Mesodermal cell (in vitro differentiated cells): ENCODE results near the gene PEX5.
"Not testable (repeated sequence)": the region's sequence is repeated elsewhere in the genome, so short reads cannot be mapped to it uniquely, and the experiment has no call there.

ENCODE experiments used
- H3K27ac ChIP-seq: 2 replicates; pipeline ENCODE4 v1.7.0; 2013; ENCODE audit warnings: mild to moderate bottlenecking, low read depth, low read length, moderate library complexity; ENCODE audit not compliant: severe bottlenecking
- H3K36me3 ChIP-seq: 2 replicates; pipeline ENCODE4 v1.7.1; 2013; ENCODE audit warnings: mild to moderate bottlenecking, low read length, moderate library complexity; ENCODE audit not compliant: control insufficient read depth, insufficient read depth
- H3K4me1 ChIP-seq: one replicate; pipeline ENCODE4 v1.7.1; 2013; ENCODE audit warnings: mild to moderate bottlenecking, low read length; ENCODE audit not compliant: insufficient read depth, control insufficient read depth, poor library complexity, severe bottlenecking
- H3K4me3 ChIP-seq: 2 replicates; pipeline ENCODE4 v1.7.0; 2013; ENCODE audit warnings: low read length, control low read depth, mild to moderate bottlenecking; ENCODE audit not compliant: insufficient read depth, poor library complexity, severe bottlenecking; ENCODE audit errors: extremely low read depth
- H3K9me3 ChIP-seq: 2 replicates; pipeline ENCODE4 v1.7.1; 2013; ENCODE audit warnings: mild to moderate bottlenecking, low read length, moderate library complexity; ENCODE audit not compliant: control insufficient read depth
- WGBS, 2 experiments: methylation state at CpG; one replicate each; pipeline ENCODE4 v1.1.5; 2013; ENCODE audit warnings: missing lambda C conversion rate in 2 of 2; ENCODE audit not compliant: insufficient coverage in 2 of 2; 5-methylcytosine and 5-hydroxymethylcytosine counted together

Gene PEX5

GRCh38 chr12:7161327-7161726 lies 28.2 kb upstream of the PEX5 start:
- Histone ChIP-seq H3K36me3 (no peaks in the 10 kb centered on the region), H3K4me3 (no peak overlapping the region), H3K27ac (no peak overlapping the region), H3K4me1 (no peaks in the 10 kb centered on the region), H3K9me3 (peaks cover 10% of the 10 kb centered on the region)
- WGBS, 2 experiments = 100% methylated on average over 3 to 4 of the region's 4 CpGs

- Histone ChIP-seq H3K4me1 (no peaks in the 10 kb centered on the region), H3K27ac (no peak overlapping the region), H3K4me3 (no peak overlapping the region), H3K36me3 (no peaks in the 10 kb centered on the region), H3K9me3 (peaks cover 14% of the 10 kb centered on the region)
- 84 to 94% methylated on average over 2 to 5 of the region's 5 CpGs for WGBS, 2 experiments
Measured at GRCh38 chr12:7161811-7162210, 27.7 kb upstream of the PEX5 start.

GRCh38 chr12:7162691-7163114 lies 26.8 kb upstream of the PEX5 start:
- Histone ChIP-seq H3K4me1 (no peaks in the 10 kb centered on the region), H3K4me3 (no peak overlapping the region), H3K9me3 (peaks cover 22% of the 10 kb centered on the region), H3K27ac (no peak overlapping the region), H3K36me3 (no peaks in the 10 kb centered on the region)
- WGBS, 2 experiments = 29 to 36% methylated on average over 9 to 17 of the region's 19 CpGs

GRCh38 chr12:7169951-7170350 lies 19.5 kb upstream of the PEX5 start:
- no peaks in the 10 kb centered on the region for H3K36me3 ChIP-seq
- no peaks in the 10 kb centered on the region for H3K4me1 ChIP-seq
- no peak overlapping the region for H3K4me3 ChIP-seq
- no peak overlapping the region for H3K27ac ChIP-seq
- peaks cover 59% of the 10 kb centered on the region for H3K9me3 ChIP-seq

GRCh38 chr12:7171854-7172253 lies 17.6 kb upstream of the PEX5 start:
- H3K4me1 ChIP-seq = no peaks in the 10 kb centered on the region
- 69% methylated on average over 1 of the region's 1 CpG; no CpG with 5 or more reads in 1 of the 2 experiments for WGBS, 2 experiments
- no peak overlapping the region for H3K4me3 ChIP-seq
- peaks cover 46% of the 10 kb centered on the region for H3K9me3 ChIP-seq
- H3K36me3 ChIP-seq = no peaks in the 10 kb centered on the region
- H3K27ac ChIP-seq = no peak overlapping the region

GRCh38 chr12:7175493-7175892 lies 14.0 kb upstream of the PEX5 start:
- Histone ChIP-seq H3K36me3 (no peaks in the 10 kb centered on the region), H3K9me3 (peaks cover 11% of the 10 kb centered on the region), H3K27ac (no peak overlapping the region), H3K4me3 (no peak overlapping the region), H3K4me1 (no peaks in the 10 kb centered on the region)

GRCh38 chr12:7176595-7176994 lies 12.9 kb upstream of the PEX5 start:
- H3K4me3 ChIP-seq = no peak overlapping the region
- H3K27ac ChIP-seq = no peak overlapping the region
- no peaks in the 10 kb centered on the region for H3K36me3 ChIP-seq
- H3K9me3 ChIP-seq = peaks cover 3% of the 10 kb centered on the region
- WGBS, 2 experiments = 67 to 83% methylated on average over 1 of the region's 2 CpGs
- H3K4me1 ChIP-seq = no peaks in the 10 kb centered on the region

- no peaks in the 10 kb centered on the region for H3K36me3 ChIP-seq
- H3K4me1 ChIP-seq = no peaks in the 10 kb centered on the region
- H3K27ac ChIP-seq = no peak overlapping the region
- 93% methylated on average over 2 of the region's 2 CpGs; no CpG with 5 or more reads in 1 of the 2 experiments for WGBS, 2 experiments
- no peak overlapping the region for H3K4me3 ChIP-seq
- H3K9me3 ChIP-seq = peaks cover 2% of the 10 kb centered on the region
Measured at GRCh38 chr12:7178481-7178880, 11.0 kb upstream of the PEX5 start.

- no peak overlapping the region for H3K4me3 ChIP-seq
- H3K4me1 ChIP-seq = no peaks in the 10 kb centered on the region
- H3K9me3 ChIP-seq = no peaks in the 10 kb centered on the region
- no peak overlapping the region for H3K27ac ChIP-seq
- WGBS, 2 experiments = 78 to 93% methylated on average over 1 of the region's 1 CpG
- H3K36me3 ChIP-seq = no peaks in the 10 kb centered on the region
Measured at GRCh38 chr12:7180685-7181084, 8.8 kb upstream of the PEX5 start.

- WGBS, 2 experiments = 86% methylated on average over 1 of the region's 2 CpGs; no CpG with 5 or more reads in 1 of the 2 experiments
- not testable (repeated sequence) for H3K27ac ChIP-seq, H3K4me3 ChIP-seq, H3K36me3 ChIP-seq, H3K4me1 ChIP-seq, H3K9me3 ChIP-seq
Measured at GRCh38 chr12:7186058-7186457, 3.4 kb upstream of the PEX5 start.

- WGBS, 2 experiments = 4 to 6% methylated on average over 17 to 20 of the region's 21 CpGs
- Histone ChIP-seq H3K27ac (peak overlapping the region; percentile 78), H3K4me1 (peaks cover 3% of the 10 kb centered on the region), H3K9me3 (no peaks in the 10 kb centered on the region), H3K36me3 (peaks cover 26% of the 10 kb centered on the region), H3K4me3 (peak overlapping the region; percentile 62)
Measured at GRCh38 chr12:7188562-7189397, 706 bp upstream of the PEX5 start.
